Uterus (tissue), 4 donors: Measurements from ENCODE around the gene FADS3. TPM values are rescaled to one million over a fixed set of nuclear protein-coding genes. Genes with fewer than 3 reads are reported as not detected.

Source experiments
- DNase-seq, 2 donors: peaks; one replicate each; pipeline ENCODE4 v3.0.0-alpha.2; 2019 to 2020
- H3K27ac ChIP-seq, 2 donors: fragments of 200-600 bp; sonication (generic); 1 replicate in 1 of 2; 2 replicates in 1 of 2; pipeline ENCODE4 v1.5.1; 2016 to 2018
- H3K27me3 ChIP-seq, 2 donors: fragments of 200-600 bp; sonication (generic); one replicate each; pipeline ENCODE4 v1.5.1; 2018 to 2019; ENCODE audit warnings: control low read depth in 1 of 2
- H3K36me3 ChIP-seq, 2 donors: fragments of 200-600 bp; sonication (generic); one replicate each; pipeline ENCODE4 v1.5.1; 2019; ENCODE audit warnings: control low read depth in 1 of 2
- H3K4me1 ChIP-seq, 2 donors: fragments of 200-600 bp; sonication (generic); one replicate each; pipeline ENCODE4 v1.5.1; 2018 to 2019; ENCODE audit warnings: control low read depth in 1 of 2
- H3K4me3 ChIP-seq, 2 donors: fragments of 200-600 bp; sonication (generic); 1 replicate in 1 of 2; 2 replicates in 1 of 2; pipeline ENCODE4 v1.5.1; 2018 to 2019; ENCODE audit warnings: mild to moderate bottlenecking in 1 of 2
- H3K9me3 ChIP-seq, 2 donors: fragments of 200-600 bp; sonication (generic); one replicate each; pipeline ENCODE4 v1.5.1; 2019; ENCODE audit warnings: control low read depth in 1 of 2
- CTCF ChIP-seq, 4 experiments: fragments of 200-600 bp in 2 of 4; fragments of 450-650 bp in 2 of 4; sonication (generic) in 2 of 4; IDR thresholded peaks; one replicate each; pipeline ENCODE4 v1.5.1; 2016 to 2019; ENCODE audit warnings: antibody characterized with exemption in 4 of 4, mild to moderate bottlenecking in 2 of 4, moderate library complexity in 1 of 4
- POLR2A ChIP-seq, 2 donors: fragments of 450-650 bp; IDR thresholded peaks; one replicate each; pipeline ENCODE4 v1.6.1; 2016; ENCODE audit warnings: antibody characterized with exemption in 2 of 2, mild to moderate bottlenecking in 1 of 2, moderate library complexity in 1 of 2
- intact Hi-C: fragments of 100-400 bp; cut with DNase I; formaldehyde crosslinking; loops from one replicate; pipeline ENCODE4 v1.15.1; 2023; ENCODE audit warnings: low total_unique reads
- total RNA-seq, 4 donors: library from RNA; depleted of rRNA in 3 of 4; stranded (reverse); fragments of >200 nt in 3 of 4; gene quantifications; one replicate each; pipeline versions ENCODE4 v1.1.0 to v1.2.4, GENCODE V29; 2014 to 2023
- donor health status: DM: yes; HTN: yes; CAD: no.

The FADS3 gene
- total RNA-seq, 4 donors from 2014 or later, result 18.2 to 74.6 (median 32.0) TPM

DNA sequence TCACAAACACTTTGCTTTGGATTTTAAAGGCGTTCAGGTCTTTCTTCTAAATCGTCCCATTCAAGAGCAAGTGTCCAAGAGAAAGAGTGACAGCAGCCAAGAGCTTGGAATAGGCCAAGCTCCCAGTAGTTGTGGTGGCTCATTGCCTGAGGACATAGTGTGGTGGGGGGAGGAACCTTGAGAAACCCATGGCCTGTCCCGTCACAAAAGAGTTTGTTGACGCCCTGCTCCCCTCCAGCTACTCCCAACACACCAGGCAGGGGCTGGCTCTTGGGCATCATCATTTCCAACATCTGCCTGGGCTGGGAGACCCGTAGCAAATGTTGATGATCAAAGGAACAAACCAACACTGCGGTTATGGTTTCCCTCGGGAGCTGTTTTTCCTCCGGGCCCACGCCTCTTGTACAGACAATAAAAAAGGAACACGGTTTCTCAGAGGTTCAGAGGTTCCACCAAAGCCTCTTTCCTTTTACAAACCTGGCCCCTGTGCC, 20.8 kb downstream of the FADS3 start:
- no peak for DNase-seq
- H3K27ac ChIP-seq, result peak overlapping the region; percentile 58 to 66
- H3K36me3 ChIP-seq, result no peaks in the 10 kb centered on the region
- no peak for TF ChIP-seq POLR2A (IDR thresholded peaks at IDR 0.05)
- TF ChIP-seq CTCF (IDR thresholded peaks at IDR 0.05), result no peak
- no peaks in the 10 kb centered on the region for H3K9me3 ChIP-seq
- no peaks in the 10 kb centered on the region for H3K27me3 ChIP-seq
- no peak overlapping the region for H3K4me3 ChIP-seq
- intact Hi-C loops, result no loop called here
- no peaks in the 10 kb centered on the region for H3K4me1 ChIP-seq

GRCh38 chr11:61869708-61870451, 21.5 kb downstream of the FADS3 start:
- no peaks in the 10 kb centered on the region for H3K4me1 ChIP-seq
- no peak for TF ChIP-seq CTCF (IDR thresholded peaks at IDR 0.05)
- TF ChIP-seq POLR2A (IDR thresholded peaks at IDR 0.05), result no peak
- H3K4me3 ChIP-seq, result no peak overlapping the region
- no peaks in the 10 kb centered on the region for H3K36me3 ChIP-seq
- H3K27me3 ChIP-seq, result no peaks in the 10 kb centered on the region
- intact Hi-C loops, result no loop called here
- DNase-seq, result no peak
- H3K27ac ChIP-seq, result peak overlapping the region in 1 of 2 donors; percentile 66
- no peaks in the 10 kb centered on the region for H3K9me3 ChIP-seq

GRCh38 chr11:61869429-61869707, 22.0 kb downstream of the FADS3 start:
- H3K4me3 ChIP-seq, result no peak overlapping the region
- H3K9me3 ChIP-seq, result no peaks in the 10 kb centered on the region
- intact Hi-C loops, result no loop called here
- TF ChIP-seq CTCF (IDR thresholded peaks at IDR 0.05) (no peak), POLR2A (IDR thresholded peaks at IDR 0.05) (no peak)
- H3K36me3 ChIP-seq, result no peaks in the 10 kb centered on the region
- H3K4me1 ChIP-seq, result no peaks in the 10 kb centered on the region
- no peaks in the 10 kb centered on the region for H3K27me3 ChIP-seq
- DNase-seq, result no peak
- no peak overlapping the region for H3K27ac ChIP-seq

DNA sequence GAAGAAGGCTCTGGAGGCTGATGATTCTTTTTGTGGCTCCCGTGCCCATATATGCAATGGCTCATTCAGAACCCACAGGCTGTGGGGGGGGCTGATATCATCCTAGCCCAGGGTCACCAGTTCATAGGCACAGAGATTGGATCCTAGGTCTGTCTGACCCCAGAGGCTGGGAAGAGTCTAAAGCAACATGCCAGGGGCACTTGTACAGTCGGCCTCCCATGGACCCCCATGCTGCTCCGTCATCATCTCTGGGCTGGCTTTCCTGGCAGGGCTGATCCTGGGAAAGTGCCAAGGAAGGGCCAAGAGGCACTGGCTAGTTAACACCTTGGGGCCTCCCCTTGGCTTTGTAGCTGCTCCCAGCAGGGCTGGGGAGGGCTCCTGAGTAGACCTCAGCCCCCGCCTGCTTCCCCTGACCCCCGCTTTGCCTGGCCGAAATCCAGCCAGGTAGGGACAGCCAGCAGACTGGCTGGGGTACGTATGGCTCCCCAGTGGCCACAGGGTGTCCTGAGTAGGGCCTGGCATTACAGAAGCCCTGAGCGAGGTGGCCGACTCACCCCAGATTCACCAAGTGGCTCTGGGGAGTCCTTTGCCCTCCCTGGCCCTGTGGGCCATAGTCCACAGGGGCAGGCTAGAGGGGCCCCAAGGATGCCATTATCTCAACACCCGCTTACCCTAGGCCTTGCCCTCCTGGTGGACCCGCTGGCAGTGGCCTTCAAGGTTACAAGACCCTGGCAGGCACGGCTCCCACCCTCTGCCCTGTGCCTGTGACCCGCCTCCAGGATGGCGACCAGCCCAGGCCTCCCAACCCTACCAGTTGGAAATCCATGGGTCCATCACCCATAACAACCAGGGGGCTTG, 22.5 kb downstream of the FADS3 start:
- TF ChIP-seq CTCF (IDR thresholded peaks at IDR 0.05), result no peak
- no peak for TF ChIP-seq POLR2A (IDR thresholded peaks at IDR 0.05)
- no peaks in the 10 kb centered on the region for H3K27me3 ChIP-seq
- H3K36me3 ChIP-seq, result no peaks in the 10 kb centered on the region
- no peak overlapping the region for H3K4me3 ChIP-seq
- no peaks in the 10 kb centered on the region for H3K4me1 ChIP-seq
- DNase-seq, result no peak
- no peaks in the 10 kb centered on the region for H3K9me3 ChIP-seq
- H3K27ac ChIP-seq, result no peak overlapping the region
- intact Hi-C loops, result no loop called here

- TF ChIP-seq POLR2A (IDR thresholded peaks at IDR 0.05), result no peak
- no peak for DNase-seq
- no peak overlapping the region for H3K4me3 ChIP-seq
- no peaks in the 10 kb centered on the region for H3K27me3 ChIP-seq
- no peaks in the 10 kb centered on the region for H3K36me3 ChIP-seq
- no peaks in the 10 kb centered on the region for H3K4me1 ChIP-seq
- intact Hi-C loops, result no loop called here
- H3K9me3 ChIP-seq, result no peaks in the 10 kb centered on the region
- H3K27ac ChIP-seq, result no peak overlapping the region
These were observed 24.4 kb downstream of the FADS3 start for GRCh38 chr11:61866958-61867343.
